Prostate gland (tissue), 2 donors: ENCODE results near the gene ZDHHC4.

Experiments
- POLR2AphosphoS5 ChIP-seq: sonication (generic); formaldehyde crosslinking; IDR thresholded peaks from one replicate; pipeline ENCODE4 v1.6.1; 2017; ENCODE audit warnings: antibody characterized with exemption
- TF ChIP-seq, protein P1 (sequence below), 4 experiments: fragments of 200-600 bp in 2 of 4; fragments of 450-650 bp in 2 of 4; sonication (generic) in 2 of 4; IDR thresholded peaks; 1 replicate in 3 of 4; 2 replicates in 1 of 4; pipeline ENCODE4 v1.5.1; 2016 to 2019; ENCODE audit warnings: antibody characterized with exemption in 4 of 4, mild to moderate bottlenecking in 2 of 4, moderate library complexity in 2 of 4

GRCh38 chr7:6542368-6542767 lies 34.9 kb upstream of the ZDHHC4 start:
- TF ChIP-seq, protein P1, sequence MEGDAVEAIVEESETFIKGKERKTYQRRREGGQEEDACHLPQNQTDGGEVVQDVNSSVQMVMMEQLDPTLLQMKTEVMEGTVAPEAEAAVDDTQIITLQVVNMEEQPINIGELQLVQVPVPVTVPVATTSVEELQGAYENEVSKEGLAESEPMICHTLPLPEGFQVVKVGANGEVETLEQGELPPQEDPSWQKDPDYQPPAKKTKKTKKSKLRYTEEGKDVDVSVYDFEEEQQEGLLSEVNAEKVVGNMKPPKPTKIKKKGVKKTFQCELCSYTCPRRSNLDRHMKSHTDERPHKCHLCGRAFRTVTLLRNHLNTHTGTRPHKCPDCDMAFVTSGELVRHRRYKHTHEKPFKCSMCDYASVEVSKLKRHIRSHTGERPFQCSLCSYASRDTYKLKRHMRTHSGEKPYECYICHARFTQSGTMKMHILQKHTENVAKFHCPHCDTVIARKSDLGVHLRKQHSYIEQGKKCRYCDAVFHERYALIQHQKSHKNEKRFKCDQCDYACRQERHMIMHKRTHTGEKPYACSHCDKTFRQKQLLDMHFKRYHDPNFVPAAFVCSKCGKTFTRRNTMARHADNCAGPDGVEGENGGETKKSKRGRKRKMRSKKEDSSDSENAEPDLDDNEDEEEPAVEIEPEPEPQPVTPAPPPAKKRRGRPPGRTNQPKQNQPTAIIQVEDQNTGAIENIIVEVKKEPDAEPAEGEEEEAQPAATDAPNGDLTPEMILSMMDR (IDR thresholded peaks at IDR 0.05) = no peak
- no peak for TF ChIP-seq POLR2AphosphoS5
